Gastrocnemius medialis (tissue), 4 donors: ENCODE measurements around the gene ARHGAP10. TPM values are rescaled to one million over a fixed set of nuclear protein-coding genes. Genes with fewer than 3 reads are reported as not detected.
A peak's percentile ranks its signal among the peaks of the same experiment; 100 is the strongest.

Experiments used
- ATAC-seq, 2 donors: fragments of 150-250 bp; one replicate each; pipeline ENCODE4 v1.9.1; 2016
- DNase-seq, 2 donors: peaks; one replicate each; pipeline ENCODE4 v3.0.0-alpha.2; 2019
- H3K27ac ChIP-seq, 4 donors: fragments of 200-600 bp; sonication (generic); 1 replicate in 1 of 4; 2 replicates in 3 of 4; pipeline ENCODE4 v1.5.1; 2016 to 2018; ENCODE audit warnings: mild to moderate bottlenecking in 2 of 4, moderate library complexity in 1 of 4
- H3K27me3 ChIP-seq, 3 donors: fragments of 200-600 bp; sonication (generic) in 2 of 3; 1 replicate in 1 of 3; 2 replicates in 2 of 3; pipeline versions ENCODE4 v1.5.1 to v1.6.0; 2016 to 2019; ENCODE audit warnings: mild to moderate bottlenecking in 1 of 3, moderate library complexity in 1 of 3
- H3K36me3 ChIP-seq, 2 donors: fragments of 200-600 bp; sonication (generic) in 1 of 2; one replicate each; pipeline ENCODE4 v1.5.1; 2017 to 2018
- H3K4me1 ChIP-seq, 2 donors: fragments of 200-600 bp; sonication (generic) in 1 of 2; one replicate each; pipeline ENCODE4 v1.5.1; 2016 to 2017; ENCODE audit warnings: mild to moderate bottlenecking in 2 of 2
- H3K4me3 ChIP-seq, 4 donors: fragments of 200-600 bp; sonication (generic) in 3 of 4; 1 replicate in 1 of 4; 2 replicates in 3 of 4; pipeline ENCODE4 v1.5.1; 2016 to 2019; ENCODE audit warnings: mild to moderate bottlenecking in 2 of 4
- H3K9me3 ChIP-seq, 3 donors: fragments of 200-600 bp; sonication (generic) in 2 of 3; 1 replicate in 1 of 3; 2 replicates in 2 of 3; pipeline ENCODE4 v1.5.1; 2016 to 2019
- CTCF ChIP-seq, 5 experiments: fragments of 450-650 bp in 3 of 5; fragments of 200-600 bp in 2 of 5; sonication (generic) in 2 of 5; IDR thresholded peaks in 4 of 5; conservative IDR thresholded peaks in 1 of 5; 1 replicate in 4 of 5; 2 replicates in 1 of 5; pipeline ENCODE4 v1.5.1; 2016 to 2019; ENCODE audit warnings: antibody characterized with exemption in 5 of 5, mild to moderate bottlenecking in 3 of 5, moderate library complexity in 3 of 5
- POLR2A ChIP-seq, 2 donors: fragments of 450-650 bp; IDR thresholded peaks; one replicate each; pipeline ENCODE4 v1.6.1; 2017; ENCODE audit warnings: antibody characterized with exemption in 2 of 2, mild to moderate bottlenecking in 2 of 2, moderate library complexity in 2 of 2
- in situ Hi-C, 4 donors: fragments of 200-750 bp; cut with MboI; loops; one replicate each; pipeline versions ENCODE4 v1.15.0 to v1.8.0; 2017; ENCODE audit warnings: low sequenced_read_pairs in 4 of 4
- intact Hi-C: fragments of 100-400 bp; cut with DNase I; formaldehyde crosslinking; loops from one replicate; pipeline ENCODE4 v1.15.1; 2023; ENCODE audit warnings: low total_unique reads
- total RNA-seq, 4 donors: library from RNA; depleted of rRNA; stranded (reverse); fragments of >200 nt; gene quantifications; one replicate each; pipeline versions ENCODE4 v1.1.0 to v1.2.3, GENCODE V29; 2016

ARHGAP10 gene
- total RNA-seq, 4 donors from 2014 or later, result 22.1 to 34.6 (median 28.0) TPM

GRCh38 chr4:147863111-147863747 is 131.3 kb downstream of the ARHGAP10 start:
- in situ Hi-C loops, result no loop called here
- intact Hi-C loops, result loop anchor here (10.0 kb wide), 2 partner anchors 128 to 348 kb away; partner anchors contain the start of gene ARHGAP10
- DNase-seq (no peak), ATAC-seq (no peak)
- Histone ChIP-seq H3K27me3 (no peaks in the 10 kb centered on the region), H3K27ac (peak overlapping the region; percentile 30 to 70 (median 48)), H3K4me1 (peaks cover 24 to 37% of the 10 kb centered on the region in 2 donors), H3K4me3 (no peak overlapping the region), H3K36me3 (peaks cover 0 to 4% of the 10 kb centered on the region in 2 donors), H3K9me3 (no peaks in the 10 kb centered on the region)
- TF ChIP-seq POLR2A (IDR thresholded peaks at IDR 0.05) (no peak), CTCF (IDR thresholded peaks at IDR 0.05 in 4 of 5, conservative IDR thresholded peaks at IDR 0.05 in 1 of 5) (no peak)

DNA sequence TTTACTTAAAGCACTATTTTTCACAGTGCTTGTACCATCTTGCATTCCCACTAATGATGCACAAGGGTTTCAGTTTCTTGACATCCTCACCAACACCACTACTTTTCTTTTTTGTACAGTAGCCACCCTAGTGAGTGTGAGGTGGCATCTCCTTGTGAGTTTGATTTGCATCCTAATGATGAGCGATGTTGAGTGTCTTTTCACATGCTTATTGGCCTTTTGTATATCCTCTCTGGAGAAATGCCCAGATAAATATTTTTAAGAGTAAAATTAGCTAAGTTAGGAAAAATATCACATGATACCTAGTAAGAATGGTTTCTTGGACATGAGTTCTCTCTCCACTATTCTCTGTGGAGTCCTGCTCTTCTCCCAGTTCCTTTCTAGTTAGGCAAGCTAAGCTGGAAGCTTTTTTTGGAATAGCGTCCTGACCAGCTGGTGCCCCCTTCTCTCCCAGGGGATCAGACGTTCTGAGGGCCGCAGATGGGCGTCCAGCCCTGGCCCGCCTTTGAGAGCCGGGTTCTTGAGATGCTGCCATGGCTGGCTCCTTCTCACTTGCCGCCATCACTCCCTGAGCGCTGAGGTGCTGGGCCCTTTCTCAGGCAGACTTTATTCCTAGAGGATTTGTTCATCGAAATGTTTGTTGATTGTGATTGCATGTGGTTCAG is 132.1 kb downstream of the ARHGAP10 start:
- TF ChIP-seq POLR2A (IDR thresholded peaks at IDR 0.05), result no peak
- H3K27me3 ChIP-seq, result no peaks in the 10 kb centered on the region
- ATAC-seq, result peak in 1 of 2 donors; percentile 43
- H3K9me3 ChIP-seq, result no peaks in the 10 kb centered on the region
- H3K27ac ChIP-seq, result peak overlapping the region; percentile 31 to 70 (median 64)
- H3K4me1 ChIP-seq, result peaks cover 24 to 34% of the 10 kb centered on the region in 2 donors
- no peak overlapping the region for H3K4me3 ChIP-seq
- in situ Hi-C loops, result no loop called here
- H3K36me3 ChIP-seq, result peaks cover 0 to 8% of the 10 kb centered on the region in 2 donors
- intact Hi-C loops, result loop anchor here (10.0 kb wide), 2 partner anchors 129 to 349 kb away; partner anchors contain the start of gene ARHGAP10
- DNase-seq, result peak in 1 of 2 donors; percentile 40

GRCh38 chr4:147864607-147865006 is 132.7 kb downstream of the ARHGAP10 start:
- peak overlapping the region; percentile 31 to 70 (median 64) for H3K27ac ChIP-seq
- no peaks in the 10 kb centered on the region for H3K27me3 ChIP-seq
- TF ChIP-seq CTCF (IDR thresholded peaks at IDR 0.05 in 4 of 5, conservative IDR thresholded peaks at IDR 0.05 in 1 of 5), result no peak
- DNase-seq (no peak), ATAC-seq (no peak)
- H3K36me3 ChIP-seq, result peaks cover 0 to 8% of the 10 kb centered on the region in 2 donors
- no peak overlapping the region for H3K4me3 ChIP-seq
- intact Hi-C loops (loop anchor here (10.0 kb wide), 2 partner anchors 130 to 350 kb away; partner anchors contain the start of gene ARHGAP10), in situ Hi-C loops (loop anchor here (5.0 kb wide), 3 partner anchors 152 to 162 kb away; no protein-coding TSS in a partner anchor)
- no peaks in the 10 kb centered on the region for H3K9me3 ChIP-seq
- H3K4me1 ChIP-seq, result peaks cover 24 to 34% of the 10 kb centered on the region in 2 donors

- intact Hi-C loops (loop anchor here (1.0 to 10.0 kb wide), 4 partner anchors 131 to 351 kb away; partner anchors contain the start of genes ARHGAP10 and PRMT9), in situ Hi-C loops (loop anchor here (5.0 kb wide), 3 partner anchors 154 to 164 kb away; no protein-coding TSS in a partner anchor)
- peak overlapping the region; percentile 31 to 70 (median 49) for H3K27ac ChIP-seq
- TF ChIP-seq CTCF (IDR thresholded peaks at IDR 0.05 in 4 of 5, conservative IDR thresholded peaks at IDR 0.05 in 1 of 5) (no peak), POLR2A (IDR thresholded peaks at IDR 0.05) (no peak)
- no peaks in the 10 kb centered on the region for H3K27me3 ChIP-seq
- ATAC-seq (no peak), DNase-seq (no peak)
- H3K9me3 ChIP-seq, result no peaks in the 10 kb centered on the region
- peaks cover 0 to 8% of the 10 kb centered on the region in 2 donors for H3K36me3 ChIP-seq
- peaks cover 24 to 29% of the 10 kb centered on the region in 2 donors for H3K4me1 ChIP-seq
- H3K4me3 ChIP-seq, result no peak overlapping the region
Measured at GRCh38 chr4:147865926-147866325, 134.0 kb downstream of the ARHGAP10 start.
